Vagina (tissue), 2 donors: ENCODE data around the gene SDHAF1. TPM values are rescaled to one million over a fixed set of nuclear protein-coding genes. Genes with fewer than 3 reads are reported as not detected.

ENCODE experiments used
- DNase-seq, 2 donors: peaks; one replicate each; pipeline ENCODE4 v3.0.0-alpha.2; 2017; ENCODE audit errors: extremely low spot score in 2 of 2
- H3K27ac ChIP-seq: fragments of 200-600 bp; sonication (generic); one replicate; pipeline ENCODE4 v1.5.1; 2019
- H3K27me3 ChIP-seq: fragments of 200-600 bp; sonication (generic); one replicate; pipeline ENCODE4 v1.5.1; 2019
- H3K36me3 ChIP-seq, 2 donors: fragments of 200-600 bp; sonication (generic); one replicate each; pipeline ENCODE4 v1.5.1; 2017 to 2019
- H3K4me1 ChIP-seq: fragments of 200-600 bp; sonication (generic); one replicate; pipeline ENCODE4 v1.5.1; 2019
- H3K4me3 ChIP-seq, 2 donors: fragments of 200-600 bp; sonication (generic); 1 replicate in 1 of 2; 2 replicates in 1 of 2; pipeline ENCODE4 v1.5.1; 2016 to 2019
- H3K9me3 ChIP-seq: fragments of 200-600 bp; sonication (generic); one replicate; pipeline ENCODE4 v1.5.1; 2019
- POLR2A ChIP-seq, 2 donors: fragments of 450-650 bp; IDR thresholded peaks; one replicate each; pipeline ENCODE4 v1.6.1; 2017; ENCODE audit warnings: antibody characterized with exemption in 2 of 2, mild to moderate bottlenecking in 2 of 2, moderate library complexity in 2 of 2
- POLR2AphosphoS5 ChIP-seq, 2 donors: sonication (generic); formaldehyde crosslinking; IDR thresholded peaks; one replicate each; pipeline ENCODE4 v1.9.0; 2017; ENCODE audit warnings: antibody characterized with exemption in 2 of 2, mild to moderate bottlenecking in 2 of 2, low read depth in 1 of 2; ENCODE audit not compliant: insufficient read depth in 1 of 2
- intact Hi-C: fragments of 100-400 bp; cut with DNase I; formaldehyde crosslinking; loops from one replicate; pipeline ENCODE4 v1.15.1; 2023
- total RNA-seq: library from RNA; depleted of rRNA; stranded (reverse); fragments of >200 nt; gene quantifications from one replicate; pipeline ENCODE4 v1.2.3, GENCODE V29; 2016
- TF ChIP-seq, protein P1 (sequence below), 3 experiments: fragments of 450-650 bp in 2 of 3; fragments of 200-600 bp in 1 of 3; sonication (generic) in 1 of 3; IDR thresholded peaks; one replicate each; pipeline ENCODE4 v1.5.1; 2017 to 2019; ENCODE audit warnings: antibody characterized with exemption in 3 of 3, mild to moderate bottlenecking in 2 of 3, moderate library complexity in 2 of 3

Gene SDHAF1
- total RNA-seq, 1 donor from 2014 or later = 46.9 TPM

- Histone ChIP-seq H3K27ac (no peak overlapping the region), H3K4me3 (no peak overlapping the region), H3K36me3 (no peaks in the 10 kb centered on the region), H3K27me3 (no peaks in the 10 kb centered on the region), H3K4me1 (peaks cover 15% of the 10 kb centered on the region), H3K9me3 (no peaks in the 10 kb centered on the region)
- DNase-seq = no peak
- intact Hi-C loops = no loop called here
- TF ChIP-seq POLR2A (IDR thresholded peaks at IDR 0.05) (no peak), POLR2AphosphoS5 (IDR thresholded peaks at IDR 0.05; ENCODE audit: insufficient read depth in 1 of 2, low read depth in 1 of 2) (no peak)
- TF ChIP-seq, protein P1, sequence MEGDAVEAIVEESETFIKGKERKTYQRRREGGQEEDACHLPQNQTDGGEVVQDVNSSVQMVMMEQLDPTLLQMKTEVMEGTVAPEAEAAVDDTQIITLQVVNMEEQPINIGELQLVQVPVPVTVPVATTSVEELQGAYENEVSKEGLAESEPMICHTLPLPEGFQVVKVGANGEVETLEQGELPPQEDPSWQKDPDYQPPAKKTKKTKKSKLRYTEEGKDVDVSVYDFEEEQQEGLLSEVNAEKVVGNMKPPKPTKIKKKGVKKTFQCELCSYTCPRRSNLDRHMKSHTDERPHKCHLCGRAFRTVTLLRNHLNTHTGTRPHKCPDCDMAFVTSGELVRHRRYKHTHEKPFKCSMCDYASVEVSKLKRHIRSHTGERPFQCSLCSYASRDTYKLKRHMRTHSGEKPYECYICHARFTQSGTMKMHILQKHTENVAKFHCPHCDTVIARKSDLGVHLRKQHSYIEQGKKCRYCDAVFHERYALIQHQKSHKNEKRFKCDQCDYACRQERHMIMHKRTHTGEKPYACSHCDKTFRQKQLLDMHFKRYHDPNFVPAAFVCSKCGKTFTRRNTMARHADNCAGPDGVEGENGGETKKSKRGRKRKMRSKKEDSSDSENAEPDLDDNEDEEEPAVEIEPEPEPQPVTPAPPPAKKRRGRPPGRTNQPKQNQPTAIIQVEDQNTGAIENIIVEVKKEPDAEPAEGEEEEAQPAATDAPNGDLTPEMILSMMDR (IDR thresholded peaks at IDR 0.05) = no peak
These were observed 6.2 kb upstream of the SDHAF1 start for GRCh38 chr19:35988824-35989223.

GRCh38 chr19:35990156-35990555, 4.8 kb upstream of the SDHAF1 start:
- intact Hi-C loops = no loop called here
- no peak for DNase-seq
- Histone ChIP-seq H3K36me3 (no peaks in the 10 kb centered on the region), H3K27ac (no peak overlapping the region), H3K27me3 (no peaks in the 10 kb centered on the region), H3K4me1 (peaks cover 23% of the 10 kb centered on the region), H3K9me3 (no peaks in the 10 kb centered on the region), H3K4me3 (no peak overlapping the region)
- TF ChIP-seq POLR2AphosphoS5 (IDR thresholded peaks at IDR 0.05; ENCODE audit: insufficient read depth in 1 of 2, low read depth in 1 of 2) = no peak
- TF ChIP-seq, protein P1 (IDR thresholded peaks at IDR 0.05) = no peak
- TF ChIP-seq POLR2A (IDR thresholded peaks at IDR 0.05) = no peak

DNA sequence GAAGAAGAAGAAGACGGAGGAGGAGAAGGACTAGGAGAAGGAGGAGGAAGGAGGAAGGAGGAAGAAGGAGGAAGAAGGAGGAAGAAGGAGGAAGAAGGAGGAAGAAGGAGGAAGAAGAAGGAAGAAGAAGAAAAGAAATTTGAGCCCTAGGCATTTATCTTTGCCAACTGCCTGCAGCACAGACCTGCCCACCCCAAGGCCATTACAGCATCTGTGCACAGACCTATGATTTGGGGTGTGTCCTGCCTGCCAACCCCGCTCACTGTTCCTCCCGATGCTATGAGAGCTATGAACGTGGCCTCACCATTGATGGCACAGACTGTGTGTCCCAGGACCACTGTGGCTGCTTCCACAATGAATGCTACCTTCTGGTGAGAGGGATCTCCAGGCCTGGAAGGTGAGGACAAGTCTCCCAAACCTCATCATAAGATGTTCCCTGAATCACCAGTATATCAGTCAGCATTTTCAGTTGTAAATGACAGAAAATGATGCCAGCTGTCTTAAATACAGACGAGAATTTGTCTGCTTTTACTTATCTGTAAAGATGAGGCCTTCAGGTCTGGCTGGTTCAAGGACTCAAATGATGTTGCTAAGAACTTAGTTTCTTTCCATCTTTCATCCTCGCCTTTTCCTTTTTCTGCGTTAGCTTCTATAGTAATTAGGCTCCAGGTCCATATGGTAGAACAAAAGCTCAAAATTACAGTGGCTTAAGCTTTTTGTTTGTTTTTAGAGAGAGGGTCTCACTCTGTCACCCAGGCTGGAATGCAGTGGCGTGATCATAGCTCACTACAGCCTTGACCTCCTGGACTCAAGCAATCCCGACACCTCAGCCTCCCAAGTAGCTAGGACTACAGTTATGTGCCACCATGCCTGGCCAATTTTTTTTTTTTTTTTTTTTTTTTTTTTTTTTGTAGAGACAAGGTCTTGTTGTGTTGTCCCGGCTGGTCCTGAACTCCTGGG, 3.9 kb upstream of the SDHAF1 start:
- H3K36me3 ChIP-seq = no peaks in the 10 kb centered on the region
- no peaks in the 10 kb centered on the region for H3K27me3 ChIP-seq
- TF ChIP-seq, protein P1 (IDR thresholded peaks at IDR 0.05) = no peak
- TF ChIP-seq POLR2AphosphoS5 (IDR thresholded peaks at IDR 0.05; ENCODE audit: insufficient read depth in 1 of 2, low read depth in 1 of 2) (no peak), POLR2A (IDR thresholded peaks at IDR 0.05) (no peak)
- no peak overlapping the region for H3K4me3 ChIP-seq
- DNase-seq = no peak
- intact Hi-C loops = no loop called here
- H3K27ac ChIP-seq = no peak overlapping the region
- no peaks in the 10 kb centered on the region for H3K9me3 ChIP-seq
- peaks cover 32% of the 10 kb centered on the region for H3K4me1 ChIP-seq

DNA sequence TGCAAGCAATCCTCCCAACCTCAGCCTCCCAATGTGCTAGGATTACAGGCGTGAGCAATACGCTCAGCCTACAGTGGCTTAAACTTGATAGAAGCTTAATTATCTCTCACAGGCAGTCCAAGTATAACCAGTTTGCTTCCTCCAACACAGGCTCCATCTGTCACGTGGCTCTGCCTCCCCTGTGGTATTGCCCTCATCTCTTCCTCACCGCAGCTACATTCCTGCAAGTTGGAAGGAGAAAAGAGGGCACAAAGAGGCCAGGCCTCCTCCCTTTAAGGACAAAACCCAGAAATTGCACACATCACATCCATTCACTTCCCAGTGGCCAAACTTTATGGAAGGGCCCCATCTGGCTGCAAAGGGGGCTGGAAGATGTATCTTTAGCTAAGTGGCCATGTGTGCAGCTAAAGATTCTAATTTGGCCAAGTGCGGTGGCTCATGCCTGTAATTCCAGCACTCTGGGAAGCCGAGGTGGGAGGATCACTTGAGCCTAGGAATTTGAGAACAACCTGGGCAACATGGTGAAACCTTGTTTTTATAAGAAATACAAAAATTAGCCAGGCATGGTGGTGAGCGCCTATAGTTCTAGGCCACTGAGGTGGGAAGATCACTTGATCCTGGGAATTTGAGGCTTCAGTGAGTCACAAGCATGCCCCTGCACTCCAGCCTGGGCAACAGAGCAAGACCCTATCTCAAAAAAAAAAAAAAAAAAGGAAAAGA, 3.1 kb upstream of the SDHAF1 start:
- TF ChIP-seq POLR2AphosphoS5 (IDR thresholded peaks at IDR 0.05; ENCODE audit: insufficient read depth in 1 of 2, low read depth in 1 of 2) (no peak), POLR2A (IDR thresholded peaks at IDR 0.05) (no peak)
- TF ChIP-seq, protein P1 (IDR thresholded peaks at IDR 0.05) = no peak
- H3K27me3 ChIP-seq = no peaks in the 10 kb centered on the region
- no peak overlapping the region for H3K4me3 ChIP-seq
- H3K4me1 ChIP-seq = peaks cover 36% of the 10 kb centered on the region
- no peaks in the 10 kb centered on the region for H3K9me3 ChIP-seq
- intact Hi-C loops = no loop called here
- no peak for DNase-seq
- H3K36me3 ChIP-seq = no peaks in the 10 kb centered on the region
- H3K27ac ChIP-seq = no peak overlapping the region
